ENCODE results near the gene OR2A2.
"Not testable (repeated sequence)": the region's sequence is repeated elsewhere in the genome, so short reads cannot be mapped to it uniquely, and the experiment has no call there.

Gene OR2A2, protein sequence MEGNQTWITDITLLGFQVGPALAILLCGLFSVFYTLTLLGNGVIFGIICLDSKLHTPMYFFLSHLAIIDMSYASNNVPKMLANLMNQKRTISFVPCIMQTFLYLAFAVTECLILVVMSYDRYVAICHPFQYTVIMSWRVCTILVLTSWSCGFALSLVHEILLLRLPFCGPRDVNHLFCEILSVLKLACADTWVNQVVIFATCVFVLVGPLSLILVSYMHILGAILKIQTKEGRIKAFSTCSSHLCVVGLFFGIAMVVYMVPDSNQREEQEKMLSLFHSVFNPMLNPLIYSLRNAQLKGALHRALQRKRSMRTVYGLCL

DNA sequence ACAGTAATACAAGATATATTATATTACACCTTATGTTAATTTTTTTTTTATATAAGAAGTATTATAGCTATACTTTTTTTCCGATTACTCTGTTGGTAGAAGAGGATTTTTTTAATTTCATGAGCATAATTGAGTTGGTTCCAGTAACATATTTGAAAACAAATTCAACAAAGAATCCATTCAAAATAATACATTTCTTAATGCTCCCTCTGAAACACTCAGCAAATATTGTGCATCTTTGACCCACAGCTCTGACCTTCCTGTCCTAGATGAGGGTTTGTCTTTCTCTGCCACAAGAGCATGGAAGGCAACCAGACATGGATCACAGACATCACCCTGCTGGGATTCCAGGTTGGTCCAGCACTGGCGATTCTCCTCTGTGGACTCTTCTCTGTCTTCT, at the start of gene OR2A2:
Gene OR2A2 (plus strand): TSS at position 301 of the 400 bp plus-strand sequence. CDS start 0 bp downstream, at position 301.
- no peak for DNase-seq

DNA sequence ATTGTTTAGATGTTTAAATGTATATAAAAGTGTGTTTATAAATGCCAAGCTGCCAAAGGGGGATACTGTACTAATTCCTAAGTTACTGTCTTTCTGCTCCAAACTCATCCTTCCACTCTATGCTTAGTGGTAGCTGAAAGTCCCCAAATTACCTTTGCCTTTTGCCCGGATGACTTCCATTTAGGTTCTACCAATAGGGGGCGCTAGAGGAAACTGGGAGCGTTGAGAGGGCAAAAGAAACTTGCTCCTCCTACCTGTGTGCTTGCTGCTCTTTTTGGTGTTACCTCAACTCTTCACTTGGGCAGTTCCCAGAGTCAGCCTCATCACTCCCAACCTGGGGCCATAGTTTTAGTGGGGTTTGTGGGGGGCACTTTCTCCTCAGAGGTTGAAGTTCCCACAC, 45.7 kb upstream of the OR2A2 start:
- DNase-seq = no peak

DNA sequence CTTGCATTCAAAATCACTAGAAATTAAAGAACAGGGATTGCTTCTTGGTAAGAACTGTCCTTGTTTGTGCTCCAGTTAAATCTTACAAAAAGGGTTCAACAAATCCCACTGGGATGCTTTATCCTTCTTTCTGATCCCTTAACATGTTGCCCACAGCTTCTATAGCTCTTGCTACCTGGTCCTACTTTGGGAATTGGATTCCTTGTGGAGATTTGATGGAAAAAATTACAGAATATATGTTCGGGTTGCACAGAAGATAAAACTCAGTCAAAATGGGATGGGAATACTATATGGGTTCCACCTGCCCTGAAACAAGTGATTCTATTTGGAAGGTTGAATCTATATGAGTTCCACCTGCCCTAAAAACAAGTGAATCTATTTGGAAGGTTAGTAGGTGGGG, 39.9 kb upstream of the OR2A2 start, which contains the start of gene OR2A25:
Gene OR2A25 (plus strand): TSS at position 301 of the 400 bp plus-strand sequence. CDS start 4,409 bp downstream, outside the sequence.
- DNase-seq = no peak

DNA sequence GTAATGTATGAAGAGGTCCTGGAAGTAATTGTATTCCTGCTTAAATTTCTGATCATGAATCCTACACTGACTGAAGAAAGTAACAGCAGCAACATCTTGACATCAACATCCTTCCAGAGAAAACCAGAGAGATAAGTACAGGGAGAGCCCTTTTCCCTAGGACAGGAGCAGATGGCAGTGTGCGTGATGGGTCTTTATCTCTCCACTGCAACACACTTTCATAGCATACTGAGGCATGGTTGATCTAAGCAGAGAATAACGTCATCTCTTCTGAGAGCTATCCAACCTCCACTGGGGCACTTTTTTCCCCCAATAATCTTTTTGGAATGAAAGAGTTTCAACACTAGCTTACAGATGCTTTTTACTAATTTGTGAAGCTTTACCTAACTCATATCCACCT, 39.4 kb upstream of the OR2A2 start:
- no peak for DNase-seq

DNA sequence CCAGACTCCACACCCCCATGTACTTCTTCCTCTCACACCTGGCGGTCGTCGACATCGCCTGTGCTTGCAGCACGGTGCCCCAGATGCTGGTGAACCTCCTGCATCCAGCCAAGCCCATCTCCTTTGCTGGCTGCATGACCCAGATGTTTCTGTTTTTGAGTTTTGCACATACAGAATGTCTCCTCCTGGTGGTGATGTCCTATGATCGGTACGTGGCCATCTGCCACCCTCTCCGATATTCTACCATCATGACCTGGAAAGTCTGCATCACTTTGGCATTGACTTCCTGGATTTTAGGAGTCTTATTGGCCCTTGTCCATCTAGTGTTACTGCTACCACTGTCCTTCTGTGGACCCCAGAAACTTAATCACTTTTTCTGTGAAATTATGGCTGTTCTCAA, 35.0 kb upstream of the OR2A2 start:
- DNase-seq = no peak

DNA sequence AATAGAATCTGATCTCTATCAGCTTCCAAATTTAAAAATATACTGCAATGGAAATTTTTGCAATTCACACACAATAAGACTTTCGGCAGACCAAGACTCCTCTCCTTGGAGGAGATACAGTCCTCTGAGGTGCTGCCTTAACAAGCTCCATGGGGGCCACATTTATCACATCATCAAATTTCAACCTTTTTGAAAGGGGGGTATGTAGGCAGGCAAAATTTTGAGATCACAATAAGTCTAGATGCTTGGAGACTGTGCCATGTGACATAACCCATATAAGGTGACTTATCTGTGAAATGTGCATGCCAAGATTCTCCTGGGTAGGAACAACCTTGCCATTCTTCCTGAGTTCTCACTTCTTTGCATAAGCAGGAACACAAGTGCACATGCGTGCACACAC, 23.4 kb upstream of the OR2A2 start, which contains the start of gene OR2A12:
Gene OR2A12 (plus strand): TSS at position 301 of the 400 bp plus-strand sequence. CDS start 8,830 bp downstream, outside the sequence.
- DNase-seq = no peak

DNA sequence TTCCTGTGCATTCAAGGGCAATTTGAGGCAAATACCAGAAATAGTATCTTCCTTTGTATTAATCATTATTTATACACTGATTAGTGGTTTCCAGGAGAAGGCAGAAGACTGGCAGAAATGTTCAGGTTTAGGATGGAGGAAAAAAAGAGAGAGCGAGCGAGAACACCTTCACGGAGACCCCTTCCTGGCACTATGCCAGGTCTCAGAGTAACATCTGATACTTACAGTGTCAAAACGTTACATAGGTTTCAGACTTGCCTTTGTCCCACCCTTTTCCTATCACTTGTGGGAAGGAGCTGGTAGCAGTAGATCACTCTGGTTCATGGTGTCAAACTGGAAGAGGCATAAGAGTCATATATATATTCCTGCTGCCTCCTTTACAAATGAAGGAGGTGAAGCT, 22.7 kb upstream of the OR2A2 start:
- no peak for DNase-seq

DNA sequence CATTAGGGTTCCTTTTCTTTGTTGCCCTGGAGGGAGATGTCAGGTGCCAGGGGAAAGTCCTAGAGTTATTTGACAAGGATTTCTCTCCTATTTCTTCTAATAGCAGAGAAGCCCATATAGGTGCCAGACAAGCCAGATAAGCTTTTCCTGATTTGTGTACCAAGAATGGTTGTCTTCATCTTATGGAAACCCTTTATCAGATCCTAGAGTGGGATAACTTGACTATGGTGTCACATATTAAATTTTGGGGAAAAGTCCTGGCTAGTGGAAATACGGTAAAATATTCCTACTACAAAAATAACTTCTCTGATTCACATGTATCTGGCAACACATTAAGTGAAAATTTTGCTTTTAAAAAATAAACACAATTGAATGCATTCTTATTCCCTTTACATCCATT, 22.2 kb upstream of the OR2A2 start:
- no peak for DNase-seq

DNA sequence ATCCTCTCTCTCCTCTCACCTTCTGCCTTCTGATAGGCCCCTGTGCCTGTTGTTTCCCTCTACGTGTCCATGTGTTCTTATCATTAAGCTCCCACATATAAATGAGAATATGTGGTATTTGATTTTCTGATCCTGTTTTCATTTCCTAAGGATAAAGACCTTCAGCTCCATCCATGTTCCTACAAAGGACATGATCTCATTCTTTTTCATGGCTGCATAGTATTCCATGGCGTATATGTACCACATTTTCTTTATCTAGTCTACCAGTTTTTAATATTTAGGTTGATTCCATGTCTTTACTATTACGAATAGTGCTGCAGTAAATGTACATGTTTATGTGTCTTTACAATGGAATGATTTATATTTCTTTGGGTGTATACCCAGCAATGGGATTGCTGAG, 18.7 kb upstream of the OR2A2 start:
- DNase-seq = no peak

DNA sequence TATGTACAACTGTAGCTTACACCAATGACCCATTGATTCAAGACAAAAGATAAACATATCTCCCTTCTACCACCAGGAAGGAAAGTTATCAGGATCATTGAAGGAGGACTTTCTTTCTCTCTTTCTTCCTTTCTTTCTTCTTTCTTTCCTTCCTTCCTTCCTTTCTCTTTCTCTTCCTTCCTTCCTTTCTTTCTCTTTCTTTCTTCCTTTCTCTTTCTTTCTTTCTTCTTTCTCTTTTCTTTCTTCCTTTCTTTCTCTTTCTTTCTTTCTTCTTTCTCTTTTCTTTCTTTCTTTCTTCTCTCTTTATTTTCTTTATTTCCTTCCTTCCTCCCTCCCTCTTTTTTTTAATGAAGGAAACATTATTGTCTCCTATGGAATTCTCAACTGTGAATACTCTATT, 10.6 kb upstream of the OR2A2 start:
- no peak for DNase-seq

DNA sequence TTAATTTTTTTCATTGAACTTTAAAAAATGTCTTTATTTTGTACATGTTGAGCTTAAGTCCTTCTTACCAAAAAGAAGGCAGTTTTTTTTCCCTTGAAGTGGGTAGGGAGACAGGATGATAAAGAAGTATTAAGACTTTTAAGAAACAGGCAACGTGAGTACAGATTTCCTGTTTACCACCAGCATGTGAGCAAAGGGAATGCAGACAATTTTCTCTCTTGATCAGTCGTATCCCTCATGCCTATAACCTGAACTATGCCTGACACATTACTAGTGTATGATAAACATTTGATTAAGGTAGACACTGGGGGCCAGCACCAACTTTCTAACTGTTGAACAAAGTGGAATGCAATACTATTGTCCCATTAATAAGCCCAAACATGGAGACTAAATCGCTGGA, 8.8 kb upstream of the OR2A2 start:
- DNase-seq = no peak

DNA sequence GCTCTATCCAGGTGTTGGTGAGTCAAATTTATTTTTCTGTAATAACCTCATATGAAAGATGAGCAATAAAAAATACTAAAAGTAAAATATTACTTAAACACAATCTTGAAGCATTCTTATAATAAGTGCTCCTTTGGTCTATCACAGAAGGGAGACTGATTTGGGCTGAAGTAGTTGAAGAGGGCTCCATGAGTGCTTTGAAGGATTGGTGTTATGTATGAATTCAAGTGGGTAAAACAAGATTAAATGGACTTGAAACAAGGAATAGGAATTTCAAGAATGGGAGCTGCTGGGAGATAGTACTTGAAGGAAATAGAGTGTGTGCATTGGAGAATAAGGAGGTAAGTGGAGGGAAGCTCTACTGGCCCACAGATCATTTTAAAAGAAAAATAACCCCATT, 7.3 kb upstream of the OR2A2 start:
- no peak for DNase-seq

DNA sequence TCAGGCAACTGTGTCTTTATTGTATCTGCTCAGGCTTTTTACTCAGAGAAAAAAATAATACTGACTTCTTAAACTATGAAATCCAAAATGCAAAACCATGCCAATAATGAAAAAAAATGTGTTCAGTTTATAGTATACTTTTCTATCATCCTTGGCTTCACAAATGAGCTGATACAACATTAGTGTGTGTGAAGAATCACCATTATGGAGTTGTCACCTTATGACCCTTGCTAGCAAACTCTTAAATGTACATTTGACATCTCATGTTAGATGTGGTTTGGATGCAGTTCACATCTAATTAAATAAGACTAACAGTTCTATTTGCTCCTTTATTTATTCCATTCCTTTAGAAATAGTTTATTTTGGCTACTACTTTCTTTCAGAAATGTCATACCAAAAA, 4.2 kb upstream of the OR2A2 start:
- no peak for DNase-seq

DNA sequence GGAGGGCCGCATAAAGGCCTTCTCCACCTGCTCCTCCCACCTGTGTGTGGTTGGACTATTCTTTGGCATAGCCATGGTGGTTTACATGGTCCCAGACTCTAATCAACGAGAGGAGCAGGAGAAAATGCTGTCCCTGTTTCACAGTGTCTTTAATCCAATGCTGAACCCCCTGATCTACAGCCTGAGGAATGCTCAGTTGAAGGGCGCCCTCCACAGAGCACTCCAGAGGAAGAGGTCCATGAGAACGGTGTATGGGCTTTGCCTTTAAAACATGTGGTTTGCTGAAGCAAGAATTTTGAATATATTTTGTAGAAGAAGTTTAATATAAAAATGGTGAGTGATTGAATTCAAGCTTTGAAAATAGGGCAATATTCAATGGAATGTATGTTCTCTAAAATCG, 889 bp downstream of the OR2A2 start:
- DNase-seq = no peak

DNA sequence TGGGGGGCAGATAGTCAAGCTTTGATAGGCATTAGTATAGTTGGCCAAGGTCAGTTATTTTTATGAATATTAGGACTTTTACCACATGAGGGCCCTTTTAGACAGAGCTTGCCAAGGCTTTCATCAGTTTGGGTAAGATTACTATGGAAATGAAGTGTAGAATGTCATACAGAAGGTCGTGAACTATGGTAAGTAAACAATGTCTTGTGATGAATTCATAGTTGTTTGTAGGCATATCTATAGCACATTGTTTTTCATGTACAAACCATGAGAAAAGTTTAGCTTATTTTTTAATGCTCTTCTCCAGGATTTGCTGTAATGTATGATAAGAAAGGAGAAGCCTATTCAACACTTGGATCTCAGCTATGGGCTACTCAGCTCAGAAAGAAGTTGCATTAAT, 4.3 kb downstream of the OR2A2 start:
- DNase-seq = no peak

DNA sequence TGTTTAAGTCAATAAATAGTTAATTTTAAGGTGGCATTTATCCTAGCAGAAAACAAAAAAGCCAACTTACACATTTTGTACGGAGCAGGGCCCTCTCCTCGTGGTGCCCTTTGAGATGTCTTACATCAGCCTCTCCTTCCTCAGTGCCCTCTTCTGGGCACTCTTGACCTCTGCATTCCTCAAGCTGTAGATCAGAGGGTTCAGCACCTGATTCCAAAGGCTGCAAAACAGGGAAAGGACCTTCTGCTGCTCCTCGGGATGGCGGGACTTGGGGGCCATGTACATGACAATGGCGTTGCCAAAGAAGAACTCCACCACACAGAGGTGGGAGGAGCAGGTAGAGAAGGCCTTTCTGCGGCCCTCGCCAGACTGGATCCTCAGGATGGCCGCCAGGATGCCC, 9.0 kb downstream of the OR2A2 start:
- no peak for DNase-seq

DNA sequence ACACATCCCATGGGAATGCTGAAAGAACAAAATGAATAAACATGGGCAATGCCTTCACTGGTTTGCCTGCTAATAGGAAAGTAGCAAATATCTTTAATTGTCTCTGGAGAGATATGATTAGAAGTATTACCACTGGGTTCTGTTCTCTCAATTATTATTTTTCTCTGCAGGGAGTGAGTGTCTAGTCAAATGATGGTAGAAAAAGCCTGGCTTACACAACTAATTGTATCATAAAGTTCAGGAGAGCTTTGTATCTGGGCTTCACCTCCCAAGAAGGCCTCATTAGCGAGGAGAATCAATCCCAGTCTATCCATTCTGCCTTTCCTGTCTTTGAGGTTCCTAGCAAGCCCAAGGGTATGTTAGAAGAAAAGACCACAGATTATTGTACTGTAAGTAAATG, 13.5 kb downstream of the OR2A2 start, which contains the start of gene OR2A14:
Gene OR2A14 (plus strand): TSS at position 301 of the 400 bp plus-strand sequence. CDS start 5,937 bp downstream, outside the sequence.
- no peak for DNase-seq

DNA sequence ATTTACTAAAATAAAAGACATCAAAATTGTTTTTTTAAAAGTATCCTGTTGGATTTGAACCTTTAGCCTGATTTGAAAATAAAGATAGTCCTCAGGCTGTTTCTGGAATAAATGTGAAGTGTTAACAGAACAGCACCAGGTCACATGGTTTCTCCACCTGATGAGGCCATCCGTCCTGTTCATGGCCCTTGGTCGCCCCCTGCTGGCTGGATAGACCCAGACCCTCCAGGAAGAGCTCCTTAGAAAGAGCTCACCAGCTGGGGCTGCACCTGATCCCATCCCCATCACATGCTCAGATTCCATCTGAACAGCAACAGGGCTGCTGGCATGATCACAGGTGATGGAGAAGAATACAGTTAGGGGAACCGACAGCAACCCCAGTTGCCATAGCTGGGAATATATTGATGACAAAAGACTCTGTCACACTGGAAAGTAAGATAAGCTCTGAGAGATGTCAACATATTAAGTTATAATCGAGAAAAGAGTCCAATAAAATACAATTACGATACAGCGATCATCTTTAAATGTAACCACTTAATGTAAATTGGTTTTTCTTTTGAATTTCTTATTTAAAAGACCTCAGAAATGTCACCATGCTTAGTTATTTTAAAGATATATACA, 18.4 kb downstream of the OR2A2 start:
- peak; percentile 67 for DNase-seq

DNA sequence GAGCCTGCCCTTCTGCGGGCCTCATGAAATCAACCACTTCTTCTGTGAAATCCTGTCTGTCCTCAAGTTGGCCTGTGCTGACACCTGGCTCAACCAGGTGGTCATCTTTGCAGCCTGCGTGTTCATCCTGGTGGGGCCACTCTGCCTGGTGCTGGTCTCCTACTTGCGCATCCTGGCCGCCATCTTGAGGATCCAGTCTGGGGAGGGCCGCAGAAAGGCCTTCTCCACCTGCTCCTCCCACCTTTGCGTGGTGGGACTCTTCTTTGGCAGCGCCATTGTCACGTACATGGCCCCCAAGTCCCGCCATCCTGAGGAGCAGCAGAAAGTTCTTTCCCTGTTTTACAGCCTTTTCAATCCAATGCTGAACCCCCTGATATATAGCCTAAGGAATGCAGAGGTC, 20.2 kb downstream of the OR2A2 start:
- not testable (repeated sequence) for DNase-seq

DNA sequence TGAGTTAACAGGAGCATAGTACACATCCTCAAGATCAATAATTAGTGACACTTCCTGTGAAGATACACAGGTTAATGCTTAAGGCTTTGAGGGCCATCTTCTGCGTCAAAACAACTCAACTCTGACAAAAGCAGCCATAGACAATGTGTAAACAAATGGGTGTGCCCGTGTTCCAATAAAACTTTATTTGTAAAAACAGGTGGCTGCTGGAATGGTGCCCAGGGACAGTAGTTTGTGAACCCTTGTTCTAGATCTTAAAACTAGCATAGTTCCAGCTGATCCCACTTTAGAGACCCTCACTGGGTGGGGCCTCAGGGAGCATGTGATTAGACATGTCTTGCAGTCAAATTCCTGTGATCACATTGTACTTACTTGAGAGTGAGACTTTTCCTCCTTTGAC, 21.3 kb downstream of the OR2A2 start:
- no peak for DNase-seq

DNA sequence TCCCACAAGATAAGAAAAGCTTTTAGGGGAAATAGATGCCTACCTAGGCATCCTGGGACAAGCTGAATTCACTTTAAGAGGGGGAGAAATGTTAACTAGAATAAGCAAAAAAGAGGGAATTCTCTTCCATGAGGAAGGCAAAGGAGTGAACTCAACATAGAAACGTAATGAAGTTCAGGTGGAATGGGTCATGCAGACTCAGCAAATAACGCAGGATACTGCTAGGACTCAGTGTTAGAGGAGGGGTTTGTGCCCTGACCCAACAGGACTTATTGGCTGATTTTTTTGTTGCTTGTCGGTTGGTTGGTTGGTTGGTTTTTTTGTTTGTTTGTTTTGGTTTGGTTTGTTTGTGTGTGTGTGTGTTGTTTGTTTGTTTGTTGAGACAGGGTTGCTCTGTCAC, 22.9 kb downstream of the OR2A2 start:
- no peak for DNase-seq

DNA sequence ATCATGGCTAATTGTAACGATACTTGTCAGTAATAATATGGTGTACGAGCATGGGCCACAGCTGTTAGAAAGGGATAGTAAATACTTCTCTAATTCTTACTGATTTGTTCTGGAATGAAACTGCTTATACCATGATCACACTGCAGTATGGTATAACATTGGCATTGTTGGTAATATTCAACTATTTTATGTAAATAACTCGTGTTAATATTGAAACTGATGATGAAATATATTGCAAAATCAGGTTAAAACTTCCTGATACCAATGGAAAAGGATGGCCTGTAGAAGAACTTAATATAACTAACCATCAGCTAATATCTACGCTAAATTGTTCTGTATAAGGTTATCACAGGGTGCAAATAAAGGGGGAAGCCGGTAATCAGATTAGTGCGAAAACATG, 23.9 kb downstream of the OR2A2 start:
- DNase-seq = no peak

DNA sequence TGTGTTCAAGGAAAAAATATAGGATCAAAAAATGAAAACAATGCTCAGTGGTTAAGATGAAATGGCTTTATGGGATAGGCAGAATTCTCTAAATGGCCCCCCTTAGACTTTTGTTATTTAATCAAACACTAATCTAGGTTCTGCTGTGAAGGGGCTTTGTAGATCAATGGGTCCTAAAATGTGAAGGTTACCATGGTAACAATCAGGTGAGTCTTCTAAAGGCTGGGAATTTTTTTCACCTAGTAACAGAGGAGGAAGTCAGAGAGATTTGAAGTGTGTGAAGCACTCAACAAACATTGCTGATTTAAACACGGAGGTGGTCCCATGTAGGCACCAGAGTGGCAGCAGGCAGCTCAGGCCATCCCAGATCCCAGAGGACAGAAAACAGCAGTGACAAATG, 24.7 kb downstream of the OR2A2 start:
- no peak for DNase-seq

DNA sequence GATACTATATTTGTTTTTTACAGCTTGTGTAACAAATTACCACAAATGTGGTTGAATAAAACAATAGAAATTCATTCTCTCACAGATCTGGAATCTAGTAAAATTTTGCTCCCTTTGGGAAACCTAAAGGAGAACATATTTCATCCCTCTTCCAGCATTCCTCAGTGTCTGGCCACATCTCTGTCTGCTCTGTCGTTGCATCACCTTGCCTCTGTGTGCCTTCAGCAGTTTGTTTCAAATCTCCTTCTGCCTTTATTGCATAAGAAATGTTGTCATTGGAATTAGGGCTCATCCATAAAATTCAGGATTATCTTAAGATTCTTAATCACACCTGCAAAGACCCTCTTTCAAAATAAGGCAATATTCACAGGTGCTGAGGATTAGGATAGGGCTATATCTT, 28.1 kb downstream of the OR2A2 start:
- DNase-seq = peak; percentile 2

DNA sequence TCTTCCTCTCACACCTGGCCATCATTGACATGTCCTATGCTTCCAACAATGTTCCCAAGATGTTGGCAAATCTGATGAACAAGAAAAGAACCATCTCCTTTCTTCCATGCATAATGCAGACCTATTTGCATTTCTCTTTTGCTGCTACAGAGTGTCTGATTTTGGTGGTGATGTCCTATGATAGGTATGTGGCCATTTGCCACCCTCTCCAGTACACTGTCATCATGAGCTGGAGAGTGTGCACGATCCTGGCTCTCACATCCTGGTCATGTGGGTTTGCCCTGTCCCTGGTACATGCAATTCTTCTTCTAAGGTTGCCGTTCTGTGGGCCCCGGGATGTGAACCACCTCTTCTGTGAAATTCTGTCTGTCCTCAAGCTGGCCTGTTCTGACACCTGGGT, 32.8 kb downstream of the OR2A2 start:
- DNase-seq = no peak
